CD4-positive, alpha-beta T cell (primary cell): ENCODE data around the gene C15orf62. TPM values are rescaled to one million over a fixed set of nuclear protein-coding genes. Genes with fewer than 3 reads are reported as not detected.

ENCODE experiments used
- ATAC-seq: fragments of 200-7000 bp; cut with Tn5 transposase; one replicate; pipeline ENCODE4 v1.10.0; 2022; ENCODE audit warnings: mild to moderate bottlenecking; ENCODE audit not compliant: poor library complexity
- CTCF ChIA-PET: fragments of 350-600 bp; sonication (Branson Sonifier 250); formaldehyde crosslinking; loops from one replicate; lab custom pipeline; 2021; ENCODE audit warnings: antibody characterized with exemption, inconsistent platforms; lab: Charles Lee
- POLR2A ChIA-PET: fragments of 350-600 bp; sonication (Branson Sonifier 250); formaldehyde crosslinking; loops from one replicate; lab custom pipeline; 2021; ENCODE audit warnings: antibody characterized with exemption, inconsistent platforms; lab: Charles Lee
- DNase-seq, 14 experiments: peaks; one replicate each; pipeline ENCODE4 v3.0.0-alpha.2; 2013 to 2020; ENCODE audit warnings: mixed read lengths in 2 of 14
- H3K27ac ChIP-seq, 2 donors: one replicate each; pipeline versions ENCODE4 v1.5.1 to v1.7.0; 2013; ENCODE audit warnings: low read length in 2 of 2, low read depth in 1 of 2, mild to moderate bottlenecking in 1 of 2
- H3K27me3 ChIP-seq, 2 experiments: 1 replicate in 1 of 2; 2 replicates in 1 of 2; pipeline versions ENCODE4 v1.6.1 to v1.7.0; 2013; ENCODE audit warnings: low read length in 2 of 2, control low read depth in 1 of 2, mild to moderate bottlenecking in 1 of 2, moderate library complexity in 1 of 2; ENCODE audit not compliant: insufficient read depth in 2 of 2, control insufficient read depth in 1 of 2
- H3K36me3 ChIP-seq: one replicate; pipeline ENCODE4 v1.6.1; 2013; ENCODE audit warnings: low read length, control low read depth; ENCODE audit not compliant: insufficient read depth
- H3K4me1 ChIP-seq: one replicate; pipeline ENCODE4 v1.6.1; 2013; ENCODE audit warnings: low read length, control low read depth; ENCODE audit not compliant: insufficient read depth
- H3K4me3 ChIP-seq: one replicate; pipeline ENCODE4 v1.5.1; 2013; ENCODE audit warnings: mild to moderate bottlenecking, low read length, moderate library complexity
- H3K9me3 ChIP-seq, 2 experiments: 1 replicate in 1 of 2; 2 replicates in 1 of 2; pipeline versions ENCODE4 v1.6.1 to v1.7.0; 2013; ENCODE audit warnings: low read length in 2 of 2, mild to moderate bottlenecking in 2 of 2, control low read depth in 1 of 2, moderate library complexity in 1 of 2; ENCODE audit not compliant: control insufficient read depth in 1 of 2, insufficient read depth in 1 of 2
- H3K27ac Mint-ChIP-seq: one replicate; pipeline ENCODE4 v1.8.0; 2020; ENCODE audit warnings: mixed read lengths
- H3K27me3 Mint-ChIP-seq: one replicate; pipeline ENCODE4 v1.8.0; 2021; ENCODE audit warnings: mixed read lengths
- H3K36me3 Mint-ChIP-seq: one replicate; pipeline ENCODE4 v1.8.0; 2021; ENCODE audit warnings: low read depth, mixed read lengths
- H3K4me1 Mint-ChIP-seq: one replicate; pipeline ENCODE4 v1.8.0; 2021; ENCODE audit warnings: low read depth, mixed read lengths
- H3K4me3 Mint-ChIP-seq: one replicate; pipeline ENCODE4 v1.8.0; 2020; ENCODE audit warnings: mild to moderate bottlenecking, mixed read lengths
- H3K9me3 Mint-ChIP-seq: one replicate; pipeline ENCODE4 v1.8.0; 2020; ENCODE audit warnings: mixed read lengths
- intact Hi-C, 2 experiments: fragments of 100-400 bp; cut with DNase I in 1 of 2; cut with micrococcal nuclease in 1 of 2; formaldehyde crosslinking; loops; one replicate each; pipeline versions ENCODE4 v1.15.1 to v1.9.0; 2023 to 2025; cut with DNase I, micrococcal nuclease
- total RNA-seq, 174 experiments: library from RNA in 2 of 174; stranded (reverse) in 2 of 174; gene quantifications; one replicate each; pipeline ENCODE4 v1.2.3 and lab custom pipeline; 2021 to 2026
- TF ChIP-seq, protein P1 (sequence below): fragments of 200-600 bp; IDR thresholded peaks from one replicate; pipeline ENCODE4 v1.8.0; 2022; ENCODE audit warnings: antibody characterized with exemption, mild to moderate bottlenecking

The C15orf62 gene
- total RNA-seq, 2 experiments from 2014 or later = 0.77 to 0.98 TPM

GRCh38 chr15:40799523-40799922, 29.7 kb downstream of the C15orf62 start:
- Mint-ChIP-seq H3K27me3 (no peaks in the 10 kb centered on the region), H3K27ac (no peak overlapping the region), H3K36me3 (peaks cover 38% of the 10 kb centered on the region), H3K4me3 (no peak overlapping the region), H3K9me3 (no peaks in the 10 kb centered on the region), H3K4me1 (peaks cover 28% of the 10 kb centered on the region)
- Histone ChIP-seq H3K9me3 (no peaks in the 10 kb centered on the region), H3K4me3 (no peak overlapping the region), H3K4me1 (peaks cover 2% of the 10 kb centered on the region), H3K27me3 (no peaks in the 10 kb centered on the region), H3K36me3 (peaks cover 17% of the 10 kb centered on the region), H3K27ac (no peak overlapping the region)
- TF ChIP-seq, protein P1, sequence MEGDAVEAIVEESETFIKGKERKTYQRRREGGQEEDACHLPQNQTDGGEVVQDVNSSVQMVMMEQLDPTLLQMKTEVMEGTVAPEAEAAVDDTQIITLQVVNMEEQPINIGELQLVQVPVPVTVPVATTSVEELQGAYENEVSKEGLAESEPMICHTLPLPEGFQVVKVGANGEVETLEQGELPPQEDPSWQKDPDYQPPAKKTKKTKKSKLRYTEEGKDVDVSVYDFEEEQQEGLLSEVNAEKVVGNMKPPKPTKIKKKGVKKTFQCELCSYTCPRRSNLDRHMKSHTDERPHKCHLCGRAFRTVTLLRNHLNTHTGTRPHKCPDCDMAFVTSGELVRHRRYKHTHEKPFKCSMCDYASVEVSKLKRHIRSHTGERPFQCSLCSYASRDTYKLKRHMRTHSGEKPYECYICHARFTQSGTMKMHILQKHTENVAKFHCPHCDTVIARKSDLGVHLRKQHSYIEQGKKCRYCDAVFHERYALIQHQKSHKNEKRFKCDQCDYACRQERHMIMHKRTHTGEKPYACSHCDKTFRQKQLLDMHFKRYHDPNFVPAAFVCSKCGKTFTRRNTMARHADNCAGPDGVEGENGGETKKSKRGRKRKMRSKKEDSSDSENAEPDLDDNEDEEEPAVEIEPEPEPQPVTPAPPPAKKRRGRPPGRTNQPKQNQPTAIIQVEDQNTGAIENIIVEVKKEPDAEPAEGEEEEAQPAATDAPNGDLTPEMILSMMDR = no peak
- POLR2A ChIA-PET = no interaction called here
- CTCF ChIA-PET = no interaction called here
- intact Hi-C loops = no loop called here
- ATAC-seq (no peak), DNase-seq (no peak)

DNA sequence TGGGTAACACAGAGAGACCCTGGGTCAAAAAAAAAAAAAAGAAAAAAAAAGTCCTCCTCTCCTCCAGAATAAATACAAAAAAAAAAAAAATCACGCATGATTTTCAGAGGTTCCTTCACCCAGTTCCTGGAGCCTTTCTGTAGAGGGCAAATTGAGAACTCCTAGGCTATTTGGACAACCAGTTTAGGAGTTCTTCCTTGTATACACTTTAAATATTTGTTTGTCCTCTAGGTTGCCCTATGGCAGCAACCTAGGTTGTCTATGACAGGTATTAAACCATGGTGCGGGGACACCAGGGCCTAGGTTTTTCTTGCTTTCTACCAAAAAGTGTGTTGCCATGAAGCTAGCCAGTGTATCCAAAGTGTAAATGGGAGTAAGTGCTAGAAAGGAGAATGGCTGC, 33.3 kb downstream of the C15orf62 start:
- Mint-ChIP-seq H3K27me3 (no peaks in the 10 kb centered on the region), H3K4me1 (peaks cover 32% of the 10 kb centered on the region), H3K9me3 (no peaks in the 10 kb centered on the region), H3K27ac (no peak overlapping the region), H3K36me3 (peaks cover 44% of the 10 kb centered on the region), H3K4me3 (no peak overlapping the region)
- TF ChIP-seq, protein P1 = no peak
- Histone ChIP-seq H3K27ac (no peak overlapping the region), H3K36me3 (peaks cover 11% of the 10 kb centered on the region), H3K4me3 (no peak overlapping the region), H3K27me3 (no peaks in the 10 kb centered on the region), H3K4me1 (peaks cover 20% of the 10 kb centered on the region), H3K9me3 (no peaks in the 10 kb centered on the region)
- POLR2A ChIA-PET = no interaction called here
- intact Hi-C loops = no loop called here
- CTCF ChIA-PET = interaction anchor here (1.6 kb wide), 1 partner anchor 20 kb away, joined by 3 read pairs; no protein-coding TSS in a partner anchor
- no peak for ATAC-seq
- no peak for DNase-seq

DNA sequence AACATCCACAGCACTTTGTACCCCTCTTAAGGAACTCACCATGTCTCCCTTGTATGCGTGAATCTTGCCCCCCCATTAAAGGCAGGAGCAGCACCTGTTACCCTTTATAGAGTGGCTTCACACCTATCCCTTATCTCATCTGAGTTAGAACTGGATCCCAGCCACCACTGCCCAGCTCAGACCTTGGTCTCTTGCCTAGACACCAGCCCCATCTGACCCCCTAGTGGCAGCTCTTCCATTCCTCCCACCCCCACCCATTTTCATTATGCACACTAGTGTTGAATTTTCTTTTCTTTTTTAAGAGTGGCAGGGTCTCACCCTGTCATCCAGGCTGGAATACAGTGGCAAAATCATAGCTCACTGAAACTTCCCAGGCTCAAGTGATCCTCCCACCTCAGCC, 33.9 kb downstream of the C15orf62 start:
- Mint-ChIP-seq H3K4me1 (peaks cover 33% of the 10 kb centered on the region), H3K9me3 (no peaks in the 10 kb centered on the region), H3K36me3 (peaks cover 38% of the 10 kb centered on the region), H3K27ac (no peak overlapping the region), H3K27me3 (no peaks in the 10 kb centered on the region), H3K4me3 (no peak overlapping the region)
- ATAC-seq = no peak
- Histone ChIP-seq H3K36me3 (peaks cover 11% of the 10 kb centered on the region), H3K27ac (no peak overlapping the region), H3K9me3 (no peaks in the 10 kb centered on the region), H3K4me3 (no peak overlapping the region), H3K4me1 (peaks cover 26% of the 10 kb centered on the region), H3K27me3 (no peaks in the 10 kb centered on the region)
- no peak for DNase-seq
- TF ChIP-seq, protein P1 = no peak
- CTCF ChIA-PET = interaction anchor here (0.6 to 1.6 kb wide), 3 partner anchors 21 to 79 kb away, joined by 3 read pairs; no protein-coding TSS in a partner anchor
- intact Hi-C loops = no loop called here
- POLR2A ChIA-PET = no interaction called here
